NB4 (cell line): Measurements from ENCODE around the gene SHE.

Experiments used
- MYC ChIP-seq: IDR thresholded peaks from 2 replicates; pipeline ENCODE4 v1.6.1; 2011; ENCODE audit warnings: low read depth, low read length
- POLR2A ChIP-seq: IDR thresholded peaks from 2 replicates; pipeline ENCODE4 v1.6.1; 2011; ENCODE audit warnings: mild to moderate bottlenecking; ENCODE audit not compliant: insufficient read length; ENCODE audit errors: extremely low read depth
- TF ChIP-seq, protein P1 (sequence below): IDR thresholded peaks from one replicate; pipeline ENCODE4 v1.5.1; 2012; ENCODE audit warnings: low read depth, low read length
- TF ChIP-seq, protein P2 (sequence below): IDR thresholded peaks from 2 replicates; pipeline ENCODE4 v1.6.1; 2011; ENCODE audit warnings: low read depth, low read length

DNA sequence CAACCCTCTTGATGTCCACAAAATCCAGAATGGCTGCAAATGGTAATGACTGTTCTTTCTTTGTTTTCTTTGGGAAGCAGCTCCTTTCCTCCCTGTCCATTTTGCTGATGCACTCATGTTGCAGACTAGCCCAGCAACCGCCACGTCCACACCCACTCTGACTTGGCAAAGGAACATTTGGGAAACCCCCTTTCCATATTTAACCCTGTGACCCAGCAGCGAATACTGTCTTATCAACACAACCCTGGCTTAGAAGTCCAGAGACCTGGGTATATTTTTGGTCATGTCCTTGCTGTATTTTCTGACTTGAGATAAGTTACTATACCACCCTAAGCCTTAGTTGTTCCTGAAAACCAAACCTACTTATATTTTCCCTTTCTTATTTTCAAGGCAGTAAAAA lies 18.1 kb upstream of the SHE start:
- TF ChIP-seq POLR2A (no peak), MYC (no peak)
- TF ChIP-seq, protein P1, sequence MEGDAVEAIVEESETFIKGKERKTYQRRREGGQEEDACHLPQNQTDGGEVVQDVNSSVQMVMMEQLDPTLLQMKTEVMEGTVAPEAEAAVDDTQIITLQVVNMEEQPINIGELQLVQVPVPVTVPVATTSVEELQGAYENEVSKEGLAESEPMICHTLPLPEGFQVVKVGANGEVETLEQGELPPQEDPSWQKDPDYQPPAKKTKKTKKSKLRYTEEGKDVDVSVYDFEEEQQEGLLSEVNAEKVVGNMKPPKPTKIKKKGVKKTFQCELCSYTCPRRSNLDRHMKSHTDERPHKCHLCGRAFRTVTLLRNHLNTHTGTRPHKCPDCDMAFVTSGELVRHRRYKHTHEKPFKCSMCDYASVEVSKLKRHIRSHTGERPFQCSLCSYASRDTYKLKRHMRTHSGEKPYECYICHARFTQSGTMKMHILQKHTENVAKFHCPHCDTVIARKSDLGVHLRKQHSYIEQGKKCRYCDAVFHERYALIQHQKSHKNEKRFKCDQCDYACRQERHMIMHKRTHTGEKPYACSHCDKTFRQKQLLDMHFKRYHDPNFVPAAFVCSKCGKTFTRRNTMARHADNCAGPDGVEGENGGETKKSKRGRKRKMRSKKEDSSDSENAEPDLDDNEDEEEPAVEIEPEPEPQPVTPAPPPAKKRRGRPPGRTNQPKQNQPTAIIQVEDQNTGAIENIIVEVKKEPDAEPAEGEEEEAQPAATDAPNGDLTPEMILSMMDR = no peak
- TF ChIP-seq, protein P2, sequence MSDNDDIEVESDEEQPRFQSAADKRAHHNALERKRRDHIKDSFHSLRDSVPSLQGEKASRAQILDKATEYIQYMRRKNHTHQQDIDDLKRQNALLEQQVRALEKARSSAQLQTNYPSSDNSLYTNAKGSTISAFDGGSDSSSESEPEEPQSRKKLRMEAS = no peak
